Measurements from ENCODE around the gene AMTN.
A peak's percentile ranks its signal among the peaks of the same experiment; 100 is the strongest.

AMTN gene

DNA sequence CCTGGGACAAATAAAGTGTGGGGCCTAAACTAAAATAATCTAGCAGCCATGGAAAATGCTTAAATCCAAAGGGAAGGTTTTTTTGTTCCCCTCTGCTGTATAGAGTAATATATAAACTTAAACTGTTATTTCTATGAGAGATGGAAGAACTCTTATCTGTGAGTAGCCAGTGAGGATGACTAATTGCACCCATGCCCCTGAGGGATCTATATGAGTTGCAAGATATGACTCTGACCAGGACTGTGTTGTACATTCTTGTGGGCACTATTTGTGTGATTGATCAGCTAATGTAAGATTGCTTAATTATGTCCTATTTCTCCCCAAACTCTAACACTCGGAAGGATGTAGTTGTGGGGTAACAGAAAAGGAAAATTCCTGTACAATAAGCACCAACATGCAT, 38.5 kb downstream of the AMTN start:
- no peak for DNase-seq (ENCODE audit: low read depth)
- TF ChIP-seq, protein P1, sequence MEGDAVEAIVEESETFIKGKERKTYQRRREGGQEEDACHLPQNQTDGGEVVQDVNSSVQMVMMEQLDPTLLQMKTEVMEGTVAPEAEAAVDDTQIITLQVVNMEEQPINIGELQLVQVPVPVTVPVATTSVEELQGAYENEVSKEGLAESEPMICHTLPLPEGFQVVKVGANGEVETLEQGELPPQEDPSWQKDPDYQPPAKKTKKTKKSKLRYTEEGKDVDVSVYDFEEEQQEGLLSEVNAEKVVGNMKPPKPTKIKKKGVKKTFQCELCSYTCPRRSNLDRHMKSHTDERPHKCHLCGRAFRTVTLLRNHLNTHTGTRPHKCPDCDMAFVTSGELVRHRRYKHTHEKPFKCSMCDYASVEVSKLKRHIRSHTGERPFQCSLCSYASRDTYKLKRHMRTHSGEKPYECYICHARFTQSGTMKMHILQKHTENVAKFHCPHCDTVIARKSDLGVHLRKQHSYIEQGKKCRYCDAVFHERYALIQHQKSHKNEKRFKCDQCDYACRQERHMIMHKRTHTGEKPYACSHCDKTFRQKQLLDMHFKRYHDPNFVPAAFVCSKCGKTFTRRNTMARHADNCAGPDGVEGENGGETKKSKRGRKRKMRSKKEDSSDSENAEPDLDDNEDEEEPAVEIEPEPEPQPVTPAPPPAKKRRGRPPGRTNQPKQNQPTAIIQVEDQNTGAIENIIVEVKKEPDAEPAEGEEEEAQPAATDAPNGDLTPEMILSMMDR (IDR thresholded peaks at IDR 0.05; ENCODE audit: control insufficient read depth, extremely low read depth, insufficient read depth): no peak

GRCh38 chr4:70559211-70559830, 41.0 kb downstream of the AMTN start:
- H3K4me3 ChIP-seq (ENCODE audit: low read depth, low read length): no peak overlapping the region
- TF ChIP-seq, protein P1 (IDR thresholded peaks at IDR 0.05; ENCODE audit: control insufficient read depth, extremely low read depth, insufficient read depth): peak; percentile 90
- peak; percentile 34 for DNase-seq (ENCODE audit: low read depth)

More for the DNA sequence above, 38.5 kb downstream of the AMTN start:
- no peak overlapping the region for H3K4me3 ChIP-seq (ENCODE audit: low read depth, low read length)

DNA sequence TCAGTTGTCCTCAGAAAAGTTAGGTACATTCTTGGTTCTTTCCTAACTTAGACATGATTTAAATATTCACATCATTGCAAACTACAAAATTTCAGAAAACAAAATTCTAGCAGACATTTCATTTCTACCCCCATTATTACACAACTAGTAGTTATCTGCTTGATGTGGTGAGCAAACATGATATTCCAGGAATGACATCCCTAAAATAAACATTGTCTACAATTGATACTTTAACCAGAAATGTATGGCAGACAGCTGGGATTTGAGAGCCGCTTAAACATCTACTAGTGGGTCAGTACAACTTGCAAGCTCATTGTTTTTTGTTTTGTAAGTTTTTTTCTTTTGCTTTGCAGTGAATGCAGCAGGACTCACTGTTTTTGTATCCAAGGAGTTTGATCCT, 41.6 kb downstream of the AMTN start:
- TF ChIP-seq, protein P1 (IDR thresholded peaks at IDR 0.05; ENCODE audit: control insufficient read depth, extremely low read depth, insufficient read depth): no peak
- DNase-seq (ENCODE audit: low read depth): no peak
- no peak overlapping the region for H3K4me3 ChIP-seq (ENCODE audit: low read depth, low read length)

- TF ChIP-seq, protein P1 (IDR thresholded peaks at IDR 0.05; ENCODE audit: control insufficient read depth, extremely low read depth, insufficient read depth): no peak
- DNase-seq (ENCODE audit: low read depth): no peak
- no peak overlapping the region for H3K4me3 ChIP-seq (ENCODE audit: low read depth, low read length)
Observed at GRCh38 chr4:70564033-70564432, 45.7 kb downstream of the AMTN start.

- H3K4me3 ChIP-seq (ENCODE audit: low read depth, low read length): no peak overlapping the region
- no peak for DNase-seq (ENCODE audit: low read depth)
- TF ChIP-seq, protein P1 (IDR thresholded peaks at IDR 0.05; ENCODE audit: control insufficient read depth, extremely low read depth, insufficient read depth): no peak
Observed at GRCh38 chr4:70570796-70571195, 52.4 kb downstream of the AMTN start.

DNA sequence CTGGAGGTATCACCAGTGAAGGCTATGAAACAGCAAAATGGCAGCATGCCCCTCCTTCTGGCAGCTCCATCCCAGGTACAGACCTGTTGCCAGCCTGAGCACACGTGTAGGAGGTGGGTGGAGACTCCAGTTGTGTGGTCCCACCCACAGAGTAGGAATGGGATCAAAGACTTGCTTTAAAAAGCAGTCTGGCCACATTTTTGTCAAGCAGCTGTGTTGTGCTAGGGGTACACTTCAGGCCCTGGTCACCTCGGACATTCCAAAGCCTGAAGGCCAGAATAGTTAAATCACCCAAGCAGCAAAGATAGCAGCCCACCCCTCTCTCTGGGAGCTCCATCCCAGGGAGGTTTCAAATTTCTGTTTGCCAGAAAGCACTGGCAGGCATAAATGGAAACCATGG, 53.4 kb downstream of the AMTN start:
- TF ChIP-seq, protein P1 (IDR thresholded peaks at IDR 0.05; ENCODE audit: control insufficient read depth, extremely low read depth, insufficient read depth): no peak
- H3K4me3 ChIP-seq (ENCODE audit: low read depth, low read length): no peak overlapping the region
- no peak for DNase-seq (ENCODE audit: low read depth)

DNA sequence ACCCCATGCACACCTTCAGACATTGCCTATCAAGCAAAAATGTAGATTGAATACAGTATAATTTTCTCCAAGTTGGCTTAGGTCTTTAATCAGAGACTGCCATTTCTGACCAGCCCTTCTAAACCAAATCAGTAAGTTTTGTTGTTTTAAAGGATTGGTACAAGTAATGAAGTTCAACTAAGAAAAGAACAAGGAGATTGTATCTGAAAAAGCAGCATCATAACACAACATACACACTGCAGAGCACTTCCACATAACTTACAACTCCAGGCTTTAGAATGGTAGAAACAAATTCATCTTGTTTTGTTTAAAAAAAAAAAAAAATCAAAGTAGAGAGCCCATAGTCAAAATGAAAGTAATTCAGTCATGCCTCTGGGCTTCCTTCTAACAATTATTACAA, 57.6 kb downstream of the AMTN start:
- H3K4me3 ChIP-seq (ENCODE audit: low read depth, low read length): no peak overlapping the region
- no peak for DNase-seq (ENCODE audit: low read depth)
- TF ChIP-seq, protein P1 (IDR thresholded peaks at IDR 0.05; ENCODE audit: control insufficient read depth, extremely low read depth, insufficient read depth): no peak
